Measurements from ENCODE around the gene DNAI4.

Gene DNAI4

GRCh38 chr1:66932291-66932690 lies 7.6 kb upstream of the DNAI4 start:
- Histone ChIP-seq H3K36me3 (ENCODE audit: control insufficient read depth in 2 of 2, insufficient read depth in 1 of 2, low read length in 2 of 2) (no peaks in the 10 kb centered on the region), H3K4me3 (ENCODE audit: low read depth, low read length) (peak overlapping the region; percentile 28), H3K4me1 (ENCODE audit: control insufficient read depth, insufficient read depth, low read length) (peaks cover 4% of the 10 kb centered on the region), H3K27ac (ENCODE audit: extremely low read depth, low read depth, low read length) (no peak overlapping the region), H3K9me3 (ENCODE audit: control insufficient read depth, insufficient read depth, low read depth, low read length) (no peaks in the 10 kb centered on the region)
- TF ChIP-seq ZNF530 (tag by site-specific recombination; IDR thresholded peaks at IDR 0.05; ENCODE audit: low read depth): no peak
- peak; percentile 46; the same call in 1 of the 2 replicates for TF ChIP-seq PRDM1 (tag by site-specific recombination; IDR thresholded peaks at IDR 0.05)
- TF ChIP-seq ZNF114 (tag by site-specific recombination; IDR thresholded peaks at IDR 0.05): no peak
- no peak for TF ChIP-seq ZNF24 (tag by site-specific recombination; IDR thresholded peaks at IDR 0.05)
- TF ChIP-seq ZFP41 (tag by site-specific recombination; IDR thresholded peaks at IDR 0.05; ENCODE audit: borderline replicate concordance): no peak
- no peak for TF ChIP-seq FEZF1 (tag by site-specific recombination; IDR thresholded peaks at IDR 0.05)
- no peak for TF ChIP-seq ZNF610 (tag by site-specific recombination; IDR thresholded peaks at IDR 0.05; ENCODE audit: borderline replicate concordance)
- no peak for TF ChIP-seq ZNF571 (tag by site-specific recombination; IDR thresholded peaks at IDR 0.05)
- no peak for TF ChIP-seq PRDM4 (tag by site-specific recombination; IDR thresholded peaks at IDR 0.05)
- ChIA-PET CTCF (interaction anchor here (0.6 to 1.2 kb wide), 6 partner anchors 18 to 217 kb away, joined by 3 to 5 read pairs (median 3); no protein-coding TSS in a partner anchor), POLR2A (interaction anchor here (1.2 kb wide), 1 partner anchor 12 kb away, joined by 4 read pairs; no protein-coding TSS in a partner anchor)

GRCh38 chr1:66931590-66931989 lies 6.9 kb upstream of the DNAI4 start:
- POLR2A ChIA-PET: interaction anchor here (1.2 kb wide), 1 partner anchor 13 kb away, joined by 4 read pairs; no protein-coding TSS in a partner anchor
- Histone ChIP-seq H3K36me3 (ENCODE audit: control insufficient read depth in 2 of 2, insufficient read depth in 1 of 2, low read length in 2 of 2) (no peaks in the 10 kb centered on the region), H3K27ac (ENCODE audit: extremely low read depth, low read depth, low read length) (peak overlapping the region; percentile 71), H3K4me3 (ENCODE audit: low read depth, low read length) (peak overlapping the region; percentile 93), H3K4me1 (ENCODE audit: control insufficient read depth, insufficient read depth, low read length) (peaks cover 4% of the 10 kb centered on the region), H3K9me3 (ENCODE audit: control insufficient read depth, insufficient read depth, low read depth, low read length) (no peaks in the 10 kb centered on the region)
- CTCF ChIA-PET: interaction anchor here (0.6 to 1.2 kb wide), 5 partner anchors 18 to 217 kb away, joined by 3 to 5 read pairs (median 3); no protein-coding TSS in a partner anchor
- no peak for TF ChIP-seq KLF1 (tag by site-specific recombination; IDR thresholded peaks at IDR 0.05)
- TF ChIP-seq PRDM10 (tag by site-specific recombination; IDR thresholded peaks at IDR 0.05): peak; percentile 12; the same call in 1 of the 2 replicates

- ChIA-PET CTCF (interaction anchor here (0.7 to 0.9 kb wide), 2 partner anchors 42 to 431 kb away, joined by 3 read pairs; no protein-coding TSS in a partner anchor), POLR2A (interaction anchor here (1.3 to 2.1 kb wide), 2 partner anchors 9 to 14 kb away, joined by 6 to 11 read pairs; no protein-coding TSS in a partner anchor)
- Histone ChIP-seq H3K4me1 (ENCODE audit: control insufficient read depth, insufficient read depth, low read length) (peaks cover 8% of the 10 kb centered on the region), H3K4me3 (ENCODE audit: low read depth, low read length) (peak overlapping the region; percentile 93), H3K27ac (ENCODE audit: extremely low read depth, low read depth, low read length) (peak overlapping the region; percentile 71), H3K9me3 (ENCODE audit: control insufficient read depth, insufficient read depth, low read depth, low read length) (no peaks in the 10 kb centered on the region), H3K36me3 (ENCODE audit: control insufficient read depth in 2 of 2, insufficient read depth in 1 of 2, low read length in 2 of 2) (no peaks in the 10 kb centered on the region)
- no peak for TF ChIP-seq ZBTB20 (tag by site-specific recombination; IDR thresholded peaks at IDR 0.05)
- 0 out of 2 replicates have a peak, but pooled peaks have one; percentile 31 for TF ChIP-seq ZBTB48 (tag by site-specific recombination; IDR thresholded peaks at IDR 0.05)
- peak; percentile 90 for TF ChIP-seq PRDM10 (tag by site-specific recombination; IDR thresholded peaks at IDR 0.05)
- TF ChIP-seq ZNF398 (tag by site-specific recombination; IDR thresholded peaks at IDR 0.05): 0 out of 2 replicates have a peak, but pooled peaks have one; percentile 11
- peak; percentile 90 for TF ChIP-seq PRDM1 (tag by site-specific recombination; IDR thresholded peaks at IDR 0.05)
- TF ChIP-seq BCL6B (tag by site-specific recombination; IDR thresholded peaks at IDR 0.05): no peak
- TF ChIP-seq ZNF341 (tag by site-specific recombination; IDR thresholded peaks at IDR 0.05; ENCODE audit: low read depth): peak; percentile 83
- TF ChIP-seq ZNF366 (tag by site-specific recombination; conservative IDR thresholded peaks at IDR 0.05): 0 out of 2 replicates have a peak, but pooled peaks have one; percentile 22
Observed at GRCh38 chr1:66930823-66931174, 6.1 kb upstream of the DNAI4 start.

Data from HEK293 (cell line).